HEK293 (cell line): Measurements from ENCODE around the gene BRMS1L.

Experiments used
- FEZF1 ChIP-seq: fragments of 450-650 bp; formaldehyde crosslinking; IDR thresholded peaks from 2 replicates; pipeline ENCODE4 v1.5.1; 2016; ENCODE audit warnings: missing biosample characterization, missing genetic modification characterization
- HOXA7 ChIP-seq: sonication (generic); formaldehyde crosslinking; IDR thresholded peaks from 2 replicates; pipeline ENCODE4 v1.8.1; 2022; ENCODE audit warnings: missing genetic modification reagents, borderline replicate concordance
- KLF10 ChIP-seq: fragments of 450-650 bp; IDR thresholded peaks from 2 replicates; pipeline ENCODE4 v1.5.1; 2018; ENCODE audit warnings: missing biosample characterization, mild to moderate bottlenecking, missing genetic modification characterization
- ZNF184 ChIP-seq: fragments of 450-650 bp; IDR thresholded peaks from 2 replicates; pipeline ENCODE4 v1.5.1; 2018; ENCODE audit warnings: missing biosample characterization, mild to moderate bottlenecking, missing genetic modification characterization
- ZNF274 ChIP-seq, 2 experiments: fragments of 200-500 bp in 1 of 2; fragments of 450-650 bp in 1 of 2; sonication (Bioruptor generic) in 1 of 2; formaldehyde crosslinking in 1 of 2; IDR thresholded peaks; 2 replicates each; pipeline versions ENCODE4 v1.5.1 to v1.6.1; 2014 to 2016; ENCODE audit warnings: borderline replicate concordance in 1 of 2, inconsistent platforms in 1 of 2, low read length in 1 of 2, missing biosample characterization in 1 of 2, missing genetic modification characterization in 1 of 2
- ZNF311 ChIP-seq: fragments of 450-650 bp; formaldehyde crosslinking; IDR thresholded peaks from 2 replicates; pipeline ENCODE4 v1.5.1; 2017; ENCODE audit warnings: missing biosample characterization, missing genetic modification characterization, borderline replicate concordance
- ZNF324 ChIP-seq: fragments of 450-650 bp; formaldehyde crosslinking; IDR thresholded peaks from 2 replicates; pipeline ENCODE4 v1.5.1; 2016; ENCODE audit warnings: missing biosample characterization, missing genetic modification characterization
- ZNF558 ChIP-seq: fragments of 450-650 bp; formaldehyde crosslinking; IDR thresholded peaks from 2 replicates; pipeline ENCODE4 v1.5.1; 2016; ENCODE audit warnings: missing biosample characterization, missing genetic modification characterization
- TF ChIP-seq, protein P1 (sequence below): fragments of 450-650 bp; formaldehyde crosslinking; IDR thresholded peaks from 2 replicates; pipeline ENCODE4 v1.5.1; 2016; ENCODE audit warnings: missing biosample characterization, missing genetic modification characterization
- TF ChIP-seq, protein P2 (sequence below): fragments of 450-650 bp; IDR thresholded peaks from 2 replicates; pipeline ENCODE4 v1.5.1; 2018; ENCODE audit warnings: missing biosample characterization, missing genetic modification characterization

- TF ChIP-seq, protein P1, sequence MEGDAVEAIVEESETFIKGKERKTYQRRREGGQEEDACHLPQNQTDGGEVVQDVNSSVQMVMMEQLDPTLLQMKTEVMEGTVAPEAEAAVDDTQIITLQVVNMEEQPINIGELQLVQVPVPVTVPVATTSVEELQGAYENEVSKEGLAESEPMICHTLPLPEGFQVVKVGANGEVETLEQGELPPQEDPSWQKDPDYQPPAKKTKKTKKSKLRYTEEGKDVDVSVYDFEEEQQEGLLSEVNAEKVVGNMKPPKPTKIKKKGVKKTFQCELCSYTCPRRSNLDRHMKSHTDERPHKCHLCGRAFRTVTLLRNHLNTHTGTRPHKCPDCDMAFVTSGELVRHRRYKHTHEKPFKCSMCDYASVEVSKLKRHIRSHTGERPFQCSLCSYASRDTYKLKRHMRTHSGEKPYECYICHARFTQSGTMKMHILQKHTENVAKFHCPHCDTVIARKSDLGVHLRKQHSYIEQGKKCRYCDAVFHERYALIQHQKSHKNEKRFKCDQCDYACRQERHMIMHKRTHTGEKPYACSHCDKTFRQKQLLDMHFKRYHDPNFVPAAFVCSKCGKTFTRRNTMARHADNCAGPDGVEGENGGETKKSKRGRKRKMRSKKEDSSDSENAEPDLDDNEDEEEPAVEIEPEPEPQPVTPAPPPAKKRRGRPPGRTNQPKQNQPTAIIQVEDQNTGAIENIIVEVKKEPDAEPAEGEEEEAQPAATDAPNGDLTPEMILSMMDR, result no peak
- no peak for TF ChIP-seq ZNF558 (tag by site-specific recombination)
- TF ChIP-seq HOXA7 (CRISPR knock-in tag), result no peak
- TF ChIP-seq FEZF1 (tag by site-specific recombination), result no peak
- TF ChIP-seq KLF10 (tag by site-specific recombination), result no peak
- TF ChIP-seq ZNF184 (tag by site-specific recombination), result no peak
- no peak for TF ChIP-seq ZNF311 (tag by site-specific recombination)
- TF ChIP-seq ZNF274 (IDR thresholded peaks at IDR 0.05; ENCODE audit: low read length), result no peak
- TF ChIP-seq ZNF274 (tag by site-specific recombination; IDR thresholded peaks at IDR 0.05; ENCODE audit: borderline replicate concordance), result no peak
- TF ChIP-seq, protein P2, sequence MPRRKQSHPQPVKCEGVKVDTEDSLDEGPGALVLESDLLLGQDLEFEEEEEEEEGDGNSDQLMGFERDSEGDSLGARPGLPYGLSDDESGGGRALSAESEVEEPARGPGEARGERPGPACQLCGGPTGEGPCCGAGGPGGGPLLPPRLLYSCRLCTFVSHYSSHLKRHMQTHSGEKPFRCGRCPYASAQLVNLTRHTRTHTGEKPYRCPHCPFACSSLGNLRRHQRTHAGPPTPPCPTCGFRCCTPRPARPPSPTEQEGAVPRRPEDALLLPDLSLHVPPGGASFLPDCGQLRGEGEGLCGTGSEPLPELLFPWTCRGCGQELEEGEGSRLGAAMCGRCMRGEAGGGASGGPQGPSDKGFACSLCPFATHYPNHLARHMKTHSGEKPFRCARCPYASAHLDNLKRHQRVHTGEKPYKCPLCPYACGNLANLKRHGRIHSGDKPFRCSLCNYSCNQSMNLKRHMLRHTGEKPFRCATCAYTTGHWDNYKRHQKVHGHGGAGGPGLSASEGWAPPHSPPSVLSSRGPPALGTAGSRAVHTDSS (tag by site-specific recombination), result no peak
- no peak for TF ChIP-seq ZNF324 (tag by site-specific recombination)
These were observed 28.3 kb upstream of the BRMS1L start for GRCh38 chr14:35797796-35798195.
